HG03432 (cell line): ENCODE results near the gene TAS1R3.

Experiments
- ATAC-seq: cut with Tn5 transposase; IDR thresholded peaks from one replicate; pipeline ENCODE4 v1.9.1; 2021; ENCODE audit warnings: mild to moderate bottlenecking, moderate library complexity; ENCODE audit not compliant: unreplicated experiment

The TAS1R3 gene

DNA sequence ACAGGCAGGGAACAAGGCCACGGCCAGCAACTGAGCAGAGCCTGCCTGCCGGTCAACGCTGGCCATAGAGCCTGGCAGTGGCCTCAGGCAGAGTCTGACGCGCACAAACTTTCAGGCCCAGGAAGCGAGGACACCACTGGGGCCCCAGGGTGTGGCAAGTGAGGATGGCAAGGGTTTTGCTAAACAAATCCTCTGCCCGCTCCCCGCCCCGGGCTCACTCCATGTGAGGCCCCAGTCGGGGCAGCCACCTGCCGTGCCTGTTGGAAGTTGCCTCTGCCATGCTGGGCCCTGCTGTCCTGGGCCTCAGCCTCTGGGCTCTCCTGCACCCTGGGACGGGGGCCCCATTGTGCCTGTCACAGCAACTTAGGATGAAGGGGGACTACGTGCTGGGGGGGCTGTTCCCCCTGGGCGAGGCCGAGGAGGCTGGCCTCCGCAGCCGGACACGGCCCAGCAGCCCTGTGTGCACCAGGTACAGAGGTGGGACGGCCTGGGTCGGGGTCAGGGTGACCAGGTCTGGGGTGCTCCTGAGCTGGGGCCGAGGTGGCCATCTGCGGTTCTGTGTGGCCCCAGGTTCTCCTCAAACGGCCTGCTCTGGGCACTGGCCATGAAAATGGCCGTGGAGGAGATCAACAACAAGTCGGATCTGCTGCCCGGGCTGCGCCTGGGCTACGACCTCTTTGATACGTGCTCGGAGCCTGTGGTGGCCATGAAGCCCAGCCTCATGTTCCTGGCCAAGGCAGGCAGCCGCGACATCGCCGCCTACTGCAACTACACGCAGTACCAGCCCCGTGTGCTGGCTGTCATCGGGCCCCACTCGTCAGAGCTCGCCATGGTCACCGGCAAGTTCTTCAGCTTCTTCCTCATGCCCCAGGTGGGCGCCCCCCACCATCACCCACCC is at the start of gene TAS1R3:
Gene TAS1R3, plus strand, starts transcription at position 213 of the 898 bp plus-strand sequence. Its CDS starts 66 bp downstream, at position 279.
- ATAC-seq: no peak

DNA sequence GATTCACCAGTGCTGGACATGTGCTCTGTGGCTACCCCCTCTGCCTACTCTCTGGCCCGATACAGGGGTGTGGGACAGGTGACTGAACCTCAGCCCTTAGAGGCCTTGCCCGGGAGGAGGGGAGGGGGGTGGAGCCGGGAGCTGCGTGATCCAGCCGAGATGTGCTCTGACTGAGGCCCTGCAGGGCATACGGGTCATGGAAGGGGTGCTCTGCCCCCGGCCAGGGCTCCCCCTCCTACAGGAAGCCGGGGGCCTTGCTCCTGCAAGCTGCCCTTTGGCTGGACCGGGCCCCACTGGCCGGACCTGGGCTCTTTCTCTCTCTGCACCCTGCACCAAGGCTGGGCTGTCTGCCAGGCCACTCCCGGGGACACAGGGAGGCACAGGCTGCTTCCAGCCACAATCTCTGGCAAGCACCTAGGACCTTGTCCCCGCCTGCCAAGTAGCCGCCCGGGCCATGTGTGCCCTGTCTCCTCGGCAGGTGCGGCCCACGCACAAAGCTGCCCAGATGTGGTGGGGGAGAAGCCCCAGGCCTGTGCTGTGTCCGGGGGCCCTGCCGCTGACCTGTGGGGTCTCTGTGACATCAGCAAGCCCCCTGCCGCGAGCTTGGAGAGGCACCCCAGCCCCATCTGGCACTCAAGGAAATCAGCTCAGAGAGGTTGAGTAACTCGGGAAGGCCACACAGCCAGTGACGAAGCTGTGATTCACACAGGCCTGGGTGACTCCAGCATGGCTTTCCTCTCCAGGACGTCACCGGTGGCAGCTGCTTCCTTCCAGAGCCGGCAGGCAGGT is 49.4 kb upstream of the TAS1R3 start:
- ATAC-seq: no peak

GRCh38 chr1:1282998-1283397 is 48.1 kb upstream of the TAS1R3 start:
- no peak for ATAC-seq

GRCh38 chr1:1283821-1284220 is 47.3 kb upstream of the TAS1R3 start:
- ATAC-seq: no peak

GRCh38 chr1:1284221-1285101 is 46.6 kb upstream of the TAS1R3 start:
- ATAC-seq: no peak

DNA sequence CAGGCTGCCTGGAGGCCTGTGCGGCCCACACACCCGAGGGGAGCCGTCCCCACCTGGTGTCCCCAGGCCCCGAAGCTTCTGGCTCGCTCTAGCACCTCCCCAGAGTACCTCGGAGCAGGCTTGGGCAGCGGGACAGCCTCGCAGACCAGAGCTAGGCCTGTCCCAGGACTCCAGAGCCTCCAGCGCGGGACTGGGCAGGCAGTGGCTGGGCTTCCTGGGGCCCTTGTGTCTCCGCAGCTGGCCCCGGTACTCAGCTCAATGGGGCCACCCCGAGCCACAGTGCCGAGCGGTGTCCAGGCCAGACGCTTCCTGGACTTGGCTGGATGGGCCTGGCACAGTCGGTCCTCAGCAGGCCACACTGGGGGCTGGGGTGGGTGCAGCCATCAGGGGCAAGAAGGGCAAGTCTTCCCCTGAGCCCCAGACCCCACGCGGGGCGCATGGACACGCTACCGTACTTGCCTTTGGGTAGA is 45.9 kb upstream of the TAS1R3 start:
- no peak for ATAC-seq

GRCh38 chr1:1285611-1286311 is 45.3 kb upstream of the TAS1R3 start:
- no peak for ATAC-seq

- ATAC-seq: no peak
Observed at GRCh38 chr1:1286313-1287261, 44.5 kb upstream of the TAS1R3 start.

GRCh38 chr1:1287288-1288110 is 43.6 kb upstream of the TAS1R3 start:
- ATAC-seq: no peak

GRCh38 chr1:1290238-1290731 is 40.8 kb upstream of the TAS1R3 start:
- no peak for ATAC-seq

GRCh38 chr1:1291023-1291528 is 40.0 kb upstream of the TAS1R3 start:
- no peak for ATAC-seq

GRCh38 chr1:1291548-1292441 is 39.3 kb upstream of the TAS1R3 start:
- ATAC-seq: peak; percentile 48

DNA sequence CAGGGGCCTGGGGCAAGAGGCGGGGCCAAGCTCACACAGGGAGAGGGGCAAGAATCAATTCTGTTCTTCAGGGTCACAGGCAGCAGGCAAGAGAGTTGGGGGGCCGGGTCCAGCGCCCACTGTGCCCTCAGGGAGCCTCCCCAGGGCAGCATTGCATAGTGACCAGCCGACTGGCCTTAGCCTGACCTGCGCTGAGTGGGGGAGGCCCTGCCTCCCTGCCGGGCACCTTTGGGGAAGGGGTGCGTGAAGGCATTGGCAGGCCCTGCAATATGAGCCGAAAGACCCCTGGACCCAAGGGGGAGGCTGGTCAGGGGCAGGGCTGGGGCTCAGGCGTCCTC is 38.7 kb upstream of the TAS1R3 start:
- no peak for ATAC-seq

- ATAC-seq: no peak
Observed at GRCh38 chr1:1292851-1293250, 38.2 kb upstream of the TAS1R3 start.

GRCh38 chr1:1293263-1294249 is 37.5 kb upstream of the TAS1R3 start:
- no peak for ATAC-seq
